Left ventricle myocardium superior (tissue), 1 donor: ENCODE data around the gene SLAMF6. TPM values are rescaled to one million over a fixed set of nuclear protein-coding genes. Genes with fewer than 3 reads are reported as not detected.
"Not testable (repeated sequence)": the region's sequence is repeated elsewhere in the genome, so short reads cannot be mapped to it uniquely, and the experiment has no call there.

Experiments used
- ATAC-seq: fragments of 200-7000 bp; cut with Tn5 transposase; one replicate; pipeline ENCODE4 v1.9.1; 2020; ENCODE audit warnings: mild to moderate bottlenecking, moderate library complexity
- DNase-seq: peaks from one replicate; pipeline ENCODE4 v3.0.0-alpha.2; 2020
- intact Hi-C: fragments of 100-400 bp; cut with micrococcal nuclease; formaldehyde crosslinking; loops from one replicate; pipeline ENCODE4 v1.11.0; 2022
- long read RNA-seq: library from polyadenylated mRNA; unstranded; transcript quantifications from one replicate; pipeline ENCODE4 v2.0.0, GENCODE V29; 2021
- total RNA-seq: library from RNA; stranded (reverse); fragmentation: NEBNext Ultra II Directional; extraction: Animal tissue kit (Norgen Biotek cat#: 25700); gene quantifications from one replicate; pipeline ENCODE4 v1.2.1, GENCODE V29; 2021
- donor health status: DM: no; HTN: yes; CAD: no; lungs with severe emphysema.

Gene SLAMF6
- 0.59 TPM for total RNA-seq
- long read RNA-seq, partial matches to known transcripts = 0 of 1 reads
- long read RNA-seq, other reads (novel, unspliced or antisense) = 0 of 1 reads

GRCh38 chr1:160522622-160523345 is at the start of gene SLAMF6:
Gene SLAMF6 (minus strand): TSS chr1:160523255. CDS start chr1:160523192, 63 bp downstream.
- ATAC-seq (no peak), DNase-seq (no peak)
- intact Hi-C loops = no loop called here

GRCh38 chr1:160570840-160571239 is 47.8 kb upstream of the SLAMF6 start:
- DNase-seq (no peak), ATAC-seq (peak; percentile 30)
- intact Hi-C loops = no loop called here

GRCh38 chr1:160569806-160570205 is 46.8 kb upstream of the SLAMF6 start:
- DNase-seq (no peak), ATAC-seq (no peak)
- intact Hi-C loops = no loop called here

GRCh38 chr1:160567858-160568682 is 45.0 kb upstream of the SLAMF6 start:
- DNase-seq (no peak), ATAC-seq (no peak)
- intact Hi-C loops = no loop called here

- intact Hi-C loops = no loop called here
- DNase-seq = no peak
- ATAC-seq = no peak
Measured at GRCh38 chr1:160567341-160567740, 44.3 kb upstream of the SLAMF6 start.

GRCh38 chr1:160565564-160565963 is 42.5 kb upstream of the SLAMF6 start:
- DNase-seq (no peak), ATAC-seq (peak; percentile 27)
- intact Hi-C loops = no loop called here

GRCh38 chr1:160563230-160563629 is 40.2 kb upstream of the SLAMF6 start:
- ATAC-seq, intact Hi-C loops, DNase-seq: not testable (repeated sequence)

GRCh38 chr1:160562745-160563144 is 39.7 kb upstream of the SLAMF6 start:
- ATAC-seq, DNase-seq, intact Hi-C loops: not testable (repeated sequence)

- ATAC-seq (no peak), DNase-seq (no peak)
- intact Hi-C loops = no loop called here
Measured at GRCh38 chr1:160560806-160561205, 37.8 kb upstream of the SLAMF6 start.

- DNase-seq (no peak), ATAC-seq (no peak)
- intact Hi-C loops = no loop called here
Measured at GRCh38 chr1:160560045-160560705, 37.1 kb upstream of the SLAMF6 start.

GRCh38 chr1:160559437-160559836 is 36.4 kb upstream of the SLAMF6 start:
- intact Hi-C loops, DNase-seq, ATAC-seq: not testable (repeated sequence)

- ATAC-seq (no peak), DNase-seq (no peak)
- intact Hi-C loops = no loop called here
Measured at GRCh38 chr1:160558660-160559380, 35.8 kb upstream of the SLAMF6 start.

- intact Hi-C loops = no loop called here
- DNase-seq (no peak), ATAC-seq (no peak)
Measured at GRCh38 chr1:160553778-160554177, 30.7 kb upstream of the SLAMF6 start.

GRCh38 chr1:160552425-160552824 is 29.4 kb upstream of the SLAMF6 start:
- ATAC-seq = no peak
- DNase-seq = no peak
- intact Hi-C loops = no loop called here

- peak; percentile 44 for DNase-seq
- no peak for ATAC-seq
- intact Hi-C loops = no loop called here
Measured at GRCh38 chr1:160550572-160551034, 27.5 kb upstream of the SLAMF6 start.

- intact Hi-C loops = no loop called here
- no peak for ATAC-seq
- no peak for DNase-seq
Measured at GRCh38 chr1:160549665-160550006, 26.6 kb upstream of the SLAMF6 start.

GRCh38 chr1:160548960-160549664 is 26.1 kb upstream of the SLAMF6 start:
- ATAC-seq (no peak), DNase-seq (no peak)
- intact Hi-C loops = no loop called here

- DNase-seq (no peak), ATAC-seq (no peak)
- intact Hi-C loops = no loop called here
Measured at GRCh38 chr1:160548183-160548582, 25.1 kb upstream of the SLAMF6 start.

- DNase-seq = no peak
- intact Hi-C loops = no loop called here
- ATAC-seq = no peak
Measured at GRCh38 chr1:160547422-160547821, 24.4 kb upstream of the SLAMF6 start.
